AG04449 (cell line): ENCODE results near the gene CEACAM1.

ENCODE experiments used
- CTCF ChIA-PET: fragments of 350-600 bp; formaldehyde crosslinking; extraction: SDS; loops from one replicate; lab custom pipeline; 2021; ENCODE audit warnings: antibody characterized with exemption; lab: Yijun Ruan, JAX
- POLR2A ChIA-PET: fragments of 400-600, 350-600 bp; formaldehyde crosslinking; extraction: SDS; loops from one replicate; lab custom pipeline; 2020; ENCODE audit warnings: antibody characterized with exemption, inconsistent platforms; lab: Yijun Ruan, JAX
- DNase-seq: peaks from one replicate; pipeline ENCODE4 v3.0.0-alpha.2; 2010; ENCODE audit warnings: low read depth, low spot score
- H3K4me3 ChIP-seq: 2 replicates; pipeline ENCODE4 v1.5.1; 2011; ENCODE audit warnings: low read depth, mild to moderate bottlenecking, control low read depth, low read length
- CTCF ChIP-seq: IDR thresholded peaks from one replicate; pipeline ENCODE4 v1.5.1; 2011; ENCODE audit warnings: mild to moderate bottlenecking, moderate library complexity, low read length, control low read depth, inconsistent platforms; ENCODE audit not compliant: insufficient read depth; ENCODE audit errors: missing control alignments

The CEACAM1 gene

DNA sequence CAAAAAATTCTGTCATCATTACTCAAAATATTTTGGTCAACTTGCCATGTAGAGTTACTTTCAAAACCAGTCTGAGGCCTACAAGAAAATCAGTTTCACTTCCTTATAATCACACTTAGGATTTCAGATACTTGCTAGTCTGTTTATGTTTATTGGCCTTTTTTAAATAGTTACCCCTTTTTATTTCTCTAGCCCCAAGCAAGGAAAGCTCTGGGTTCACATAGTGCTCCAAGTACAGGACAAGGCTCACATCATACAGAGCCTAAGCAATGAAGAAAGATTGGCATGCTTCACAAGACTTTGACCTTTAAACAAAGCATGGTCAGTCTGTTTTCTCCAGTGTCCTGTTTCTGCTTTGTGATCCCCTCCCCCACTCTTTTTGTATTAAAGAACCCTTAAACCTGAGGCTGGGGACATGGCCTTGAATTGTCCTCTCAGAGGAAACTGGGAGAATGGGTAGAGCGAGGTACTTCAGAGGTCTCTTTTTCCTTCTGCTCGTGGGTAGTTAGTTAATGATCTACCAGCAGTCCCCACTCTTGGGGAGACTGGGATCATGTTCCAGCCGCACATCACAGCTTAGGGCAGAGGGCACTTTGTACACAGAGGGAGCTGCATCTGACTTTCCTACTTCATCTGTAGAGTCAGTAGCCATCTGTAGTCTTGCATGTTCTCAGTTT, 30.7 kb downstream of the CEACAM1 start:
- H3K4me3 ChIP-seq: no peak overlapping the region
- TF ChIP-seq CTCF: no peak
- no peak for DNase-seq
- ChIA-PET POLR2A (no interaction called here), CTCF (interaction anchor here (1.8 kb wide), 1 partner anchor 59 kb away, joined by 4 read pairs; no protein-coding TSS in a partner anchor)

DNA sequence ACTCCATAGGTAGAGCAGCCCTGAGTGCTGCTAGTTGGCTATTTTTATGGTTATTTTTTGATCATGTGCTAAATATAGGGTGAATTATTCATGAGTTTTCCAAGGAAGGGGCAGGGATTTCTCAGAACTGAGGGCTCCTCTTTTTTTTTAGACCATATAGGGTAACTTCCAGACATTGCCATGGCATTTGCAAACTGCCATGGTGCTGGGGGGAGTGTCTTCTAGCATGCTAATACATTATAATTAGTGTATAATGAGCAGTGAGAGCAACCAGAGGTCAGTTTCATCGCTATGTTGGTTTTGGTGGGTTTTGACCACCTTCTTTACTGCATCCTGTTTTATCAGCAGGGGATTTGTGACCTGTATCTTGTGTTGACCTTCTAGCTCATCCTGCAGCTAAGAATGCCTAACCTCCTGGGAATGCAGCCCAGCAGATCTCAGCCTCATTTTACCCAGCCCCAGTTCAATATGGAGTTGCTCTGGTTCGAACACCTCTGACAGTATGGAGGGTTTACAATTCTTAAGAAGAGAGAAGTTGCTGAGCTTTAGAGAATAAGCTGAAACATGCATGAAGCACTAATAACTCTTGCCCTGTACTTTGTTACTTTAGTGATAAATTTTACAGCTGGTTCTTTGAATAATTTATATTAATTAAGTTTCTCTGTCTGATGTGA, 31.7 kb downstream of the CEACAM1 start:
- no peak overlapping the region for H3K4me3 ChIP-seq
- ChIA-PET CTCF (interaction anchor here (1.8 kb wide), 1 partner anchor 58 kb away, joined by 4 read pairs; no protein-coding TSS in a partner anchor), POLR2A (no interaction called here)
- DNase-seq: no peak
- no peak for TF ChIP-seq CTCF

DNA sequence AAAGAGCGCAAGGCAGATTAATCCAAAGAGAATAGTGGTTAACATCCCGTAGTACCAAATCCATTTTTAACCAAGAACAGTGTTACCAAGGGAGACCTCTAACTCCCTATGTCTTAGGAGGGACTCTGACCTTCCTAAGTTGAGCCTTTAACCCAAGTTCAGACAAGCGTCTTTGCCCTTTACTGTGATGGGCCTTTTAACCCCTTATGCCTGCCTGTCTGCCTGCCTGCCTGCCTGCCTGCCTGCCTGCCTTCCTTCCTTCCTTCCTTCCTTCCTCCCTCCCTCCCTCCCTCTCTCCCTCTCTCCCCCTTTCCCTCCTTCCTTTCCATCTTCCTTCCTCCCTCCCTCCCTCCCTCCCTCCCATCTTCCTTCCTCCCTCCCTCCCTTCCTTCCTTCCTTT, 32.6 kb downstream of the CEACAM1 start:
- H3K4me3 ChIP-seq: no peak overlapping the region
- POLR2A ChIA-PET: no interaction called here
- TF ChIP-seq CTCF: no peak
- CTCF ChIA-PET: interaction anchor here (1.1 kb wide), 1 partner anchor 34 kb away, joined by 4 read pairs; no protein-coding TSS in a partner anchor
- DNase-seq: no peak

GRCh38 chr19:42494321-42494720, 34.0 kb downstream of the CEACAM1 start:
- CTCF ChIA-PET: no interaction called here
- no peak for TF ChIP-seq CTCF

GRCh38 chr19:42488783-42489521, 39.3 kb downstream of the CEACAM1 start:
- CTCF ChIA-PET: no interaction called here
- TF ChIP-seq CTCF: no peak
- DNase-seq: no peak
- H3K4me3 ChIP-seq: no peak overlapping the region
- POLR2A ChIA-PET: no interaction called here

More at GRCh38 chr19:42494321-42494720, 34.0 kb downstream of the CEACAM1 start:
- POLR2A ChIA-PET: no interaction called here
- H3K4me3 ChIP-seq: no peak overlapping the region
- no peak for DNase-seq

DNA sequence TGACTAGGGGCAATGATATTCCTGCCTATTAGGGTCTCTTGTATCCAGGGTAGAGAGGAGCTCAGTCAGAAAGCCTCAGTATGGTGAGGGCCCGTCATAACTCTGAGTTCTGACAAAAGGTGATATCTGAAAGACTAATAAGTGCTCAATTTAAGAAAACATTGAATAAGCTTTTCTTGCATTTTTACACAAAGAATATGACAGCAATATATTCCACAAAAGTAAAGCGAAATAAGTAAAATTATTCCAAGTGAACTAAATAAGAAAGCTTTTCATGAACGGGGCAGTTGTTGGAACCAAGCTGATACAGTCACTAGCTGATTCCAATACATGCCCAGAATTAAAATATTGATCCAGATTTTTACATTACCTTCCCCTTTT, 40.5 kb downstream of the CEACAM1 start:
- no peak overlapping the region for H3K4me3 ChIP-seq
- ChIA-PET POLR2A (no interaction called here), CTCF (interaction anchor here (0.8 to 0.9 kb wide), 2 partner anchors 47 to 49 kb away, joined by 3 to 4 read pairs; no protein-coding TSS in a partner anchor)
- TF ChIP-seq CTCF: no peak
- DNase-seq: no peak
